Measurements from ENCODE around the gene GPR3. TPM values are rescaled to one million over a fixed set of nuclear protein-coding genes. Genes with fewer than 3 reads are reported as not detected.

Gene GPR3
- total and polyA plus RNA-seq, 2 of the 13 experiments (the other 11 are each of a cell fraction or from before 2014, with no cell fraction given) = 1.00 to 2.6 TPM

GRCh38 chr1:27395441-27396195 is 3.2 kb downstream of the GPR3 start:
- BruUV-seq (replicated peaks) = no TSS peak
- Histone ChIP-seq H3K27ac (ENCODE audit: extremely low read length, insufficient read depth, low read length) (no peak overlapping the region), H3K27me3 (ENCODE audit: control insufficient read depth in 1 of 2, insufficient read depth in 2 of 2, low read length in 2 of 2) (peaks cover 0 to 2% of the 10 kb centered on the region in 2 experiments; a peak in 2 of 5 replicates), H3K4me1 (ENCODE audit: insufficient read depth, low read length) (peaks cover 28% of the 10 kb centered on the region), H3K4me2 (ENCODE audit: low read depth, low read length) (no peak overlapping the region), H3K4me3 (replicated peaks in 1 of 3; ENCODE audit: insufficient read depth in 1 of 3, low read depth in 2 of 3, low read length in 3 of 3) (no peak overlapping the region), H3K36me3 (replicated peaks in 1 of 2; ENCODE audit: control insufficient read depth in 1 of 2, insufficient read depth in 2 of 2, low read length in 2 of 2) (no peaks in the 10 kb centered on the region), H4K20me1 (ENCODE audit: insufficient read depth, low read length) (no peaks in the 10 kb centered on the region), H3K9ac (ENCODE audit: insufficient read depth, low read depth, low read length) (no peak overlapping the region), H2AFZ (ENCODE audit: low read length) (no peak overlapping the region), H3K9me3 (ENCODE audit: low read length) (no peaks in the 10 kb centered on the region), H3K79me2 (ENCODE audit: insufficient read depth, low read length) (no peaks in the 10 kb centered on the region)
- FAIRE-seq (no peak), ATAC-seq (peak; percentile 32), DNase-seq (ENCODE audit: low spot score) (peak; percentile 40)
- WGBS (ENCODE audit: low lambda C conversion rate) = 0% methylated on average over 7 of the region's 10 CpGs
- intact Hi-C loops (cut with micrococcal nuclease; ENCODE audit: unreplicated experiment) = loop anchor here (1.0 to 10.0 kb wide), 2 partner anchors 38 to 269 kb away; no protein-coding TSS in a partner anchor
- POLR2A ChIA-PET = interaction anchor here (0.6 to 1.8 kb wide), 4 partner anchors 18 to 211 kb away, joined by 3 to 6 read pairs (median 3); partner anchors contain the start of gene WASF2
- CTCF ChIA-PET (ENCODE audit: low intra/inter-chr PET ratio, low total read pairs) = interaction anchor here (1.3 to 2.4 kb wide), 4 partner anchors 38 to 99 kb away, joined by 4 to 17 read pairs (median 8); no protein-coding TSS in a partner anchor
- in situ Hi-C loops (cut with HindIII; ENCODE audit: extremely low pct_ligation_motif_present, low pct_unique_long_range_greater_than_20kb) = no loop called here
- TF ChIP-seq YY1 (IDR thresholded peaks at IDR 0.05; ENCODE audit: insufficient read depth, insufficient replicate concordance, low read depth, low read length) (peak; percentile 43), SALL1 (CRISPR knock-in tag; IDR thresholded peaks at IDR 0.05) (peak; percentile 36; the same call in 1 of the 2 replicates), STAG1 (CRISPR knock-in tag; IDR thresholded peaks at IDR 0.05) (peak; percentile 85), ZNF687 (CRISPR knock-in tag; IDR thresholded peaks at IDR 0.05) (peak; percentile 44; the same call in 1 of the 2 replicates), SMC3 (IDR thresholded peaks at IDR 0.05; ENCODE audit: low read length) (peak; percentile 58), TFAP4 (IDR thresholded peaks at IDR 0.05; ENCODE audit: borderline replicate concordance, low read depth) (peak; percentile 41; the same call in 1 of the 2 replicates), ARNT (IDR thresholded peaks at IDR 0.05) (no peak), ZFX (CRISPR knock-in tag; IDR thresholded peaks at IDR 0.05; ENCODE audit: low read depth) (0 out of 2 replicates have a peak, but pooled peaks have one; percentile 15), MXI1 (IDR thresholded peaks at IDR 0.05; ENCODE audit: borderline replicate concordance, low read depth, low read length) (0 out of 3 replicates have a peak, but pooled peaks have one; percentile 9), GABPB1 (CRISPR knock-in tag; IDR thresholded peaks at IDR 0.05) (0 out of 2 replicates have a peak, but pooled peaks have one; percentile 26), PATZ1 (CRISPR knock-in tag; IDR thresholded peaks at IDR 0.05) (0 out of 2 replicates have a peak, but pooled peaks have one; percentile 25), PRDM4 (CRISPR knock-in tag; IDR thresholded peaks at IDR 0.05; ENCODE audit: borderline replicate concordance) (no peak), HDAC6 (IDR thresholded peaks at IDR 0.05; ENCODE audit: low read depth, low read length) (no peak)
